ENCODE data around the gene COL13A1.
A peak's percentile ranks its signal among the peaks of the same experiment; 100 is the strongest.

COL13A1 gene

GRCh38 chr10:69801434-69802315 lies at the start of gene COL13A1:
COL13A1 (plus strand) TSS chr10:69801906; CDS start chr10:69802424, 518 bp downstream.
- no peak for DNase-seq (ENCODE audit: low spot score)

GRCh38 chr10:69752479-69752878 lies 49.2 kb upstream of the COL13A1 start:
- no peak for DNase-seq (ENCODE audit: low spot score)

- DNase-seq (ENCODE audit: low spot score) = no peak
Measured at GRCh38 chr10:69756279-69756678, 45.4 kb upstream of the COL13A1 start.

GRCh38 chr10:69757206-69757552 lies 44.5 kb upstream of the COL13A1 start:
- no peak for DNase-seq (ENCODE audit: low spot score)

- DNase-seq (ENCODE audit: low spot score) = peak; percentile 45
Measured at GRCh38 chr10:69757553-69758309, 44.0 kb upstream of the COL13A1 start.

- DNase-seq (ENCODE audit: low spot score) = no peak
Measured at GRCh38 chr10:69758310-69758728, 43.4 kb upstream of the COL13A1 start.

- no peak for DNase-seq (ENCODE audit: low spot score)
Measured at GRCh38 chr10:69759641-69760040, 42.1 kb upstream of the COL13A1 start.

GRCh38 chr10:69760072-69760471 lies 41.6 kb upstream of the COL13A1 start:
- DNase-seq (ENCODE audit: low spot score) = no peak

- DNase-seq (ENCODE audit: low spot score) = no peak
Measured at GRCh38 chr10:69761320-69761719, 40.4 kb upstream of the COL13A1 start.

GRCh38 chr10:69766161-69766910 lies 35.4 kb upstream of the COL13A1 start:
- DNase-seq (ENCODE audit: low spot score) = no peak

GRCh38 chr10:69767793-69768192 lies 33.9 kb upstream of the COL13A1 start:
- DNase-seq (ENCODE audit: low spot score) = no peak

- DNase-seq (ENCODE audit: low spot score) = no peak
Measured at GRCh38 chr10:69768386-69768785, 33.3 kb upstream of the COL13A1 start.

GRCh38 chr10:69769395-69769992 lies 32.2 kb upstream of the COL13A1 start:
- no peak for DNase-seq (ENCODE audit: low spot score)

GRCh38 chr10:69772933-69773704 lies 28.6 kb upstream of the COL13A1 start:
- DNase-seq (ENCODE audit: low spot score) = no peak

- no peak for DNase-seq (ENCODE audit: low spot score)
Measured at GRCh38 chr10:69774596-69774995, 27.1 kb upstream of the COL13A1 start.

GRCh38 chr10:69780077-69780476 lies 21.6 kb upstream of the COL13A1 start:
- DNase-seq (ENCODE audit: low spot score) = no peak

GRCh38 chr10:69781576-69781975 lies 20.1 kb upstream of the COL13A1 start:
- no peak for DNase-seq (ENCODE audit: low spot score)

GRCh38 chr10:69783515-69783914 lies 18.2 kb upstream of the COL13A1 start:
- DNase-seq (ENCODE audit: low spot score) = no peak

GRCh38 chr10:69786791-69787190 lies 14.9 kb upstream of the COL13A1 start:
- DNase-seq (ENCODE audit: low spot score) = peak; percentile 9

GRCh38 chr10:69787681-69788080 lies 14.0 kb upstream of the COL13A1 start:
- DNase-seq (ENCODE audit: low spot score) = no peak

GRCh38 chr10:69789164-69789576 lies 12.5 kb upstream of the COL13A1 start:
- no peak for DNase-seq (ENCODE audit: low spot score)
